Measurements from ENCODE around the gene COX11.

Gene COX11

GRCh38 chr17:54956791-54957190 is 11.7 kb downstream of the COX11 start:
- DNase-seq: no peak

- no peak for DNase-seq
Measured at GRCh38 chr17:54951286-54951685, 17.2 kb downstream of the COX11 start.

GRCh38 chr17:54950116-54950515 is 18.3 kb downstream of the COX11 start:
- DNase-seq: no peak

GRCh38 chr17:54948380-54948779 is 20.1 kb downstream of the COX11 start:
- DNase-seq: no peak

- DNase-seq: no peak
Measured at GRCh38 chr17:54947396-54947795, 21.1 kb downstream of the COX11 start.

GRCh38 chr17:54945671-54946070 is 22.8 kb downstream of the COX11 start:
- no peak for DNase-seq

- DNase-seq: no peak
Measured at GRCh38 chr17:54945231-54945630, 23.2 kb downstream of the COX11 start.

GRCh38 chr17:54944796-54945195 is 23.7 kb downstream of the COX11 start:
- no peak for DNase-seq

GRCh38 chr17:54941285-54941684 is 27.2 kb downstream of the COX11 start:
- no peak for DNase-seq

- no peak for DNase-seq
Measured at GRCh38 chr17:54937426-54937825, 31.0 kb downstream of the COX11 start.

- no peak for DNase-seq
Measured at GRCh38 chr17:54937018-54937417, 31.4 kb downstream of the COX11 start.

GRCh38 chr17:54935471-54935870 is 33.0 kb downstream of the COX11 start:
- DNase-seq: no peak

- DNase-seq: no peak
Measured at GRCh38 chr17:54933921-54934320, 34.5 kb downstream of the COX11 start.

GRCh38 chr17:54932711-54933110 is 35.7 kb downstream of the COX11 start:
- no peak for DNase-seq

GRCh38 chr17:54927525-54927924 is 40.9 kb downstream of the COX11 start:
- DNase-seq: no peak

GRCh38 chr17:54924405-54924804 is 44.0 kb downstream of the COX11 start:
- DNase-seq: no peak

- no peak for DNase-seq
Measured at GRCh38 chr17:54920819-54921218, 47.6 kb downstream of the COX11 start.

- no peak for DNase-seq
Measured at GRCh38 chr17:54919425-54919824, 49.0 kb downstream of the COX11 start.

GRCh38 chr17:54916721-54917120 is 51.7 kb downstream of the COX11 start:
- DNase-seq: no peak
